GM21360 (cell line): ENCODE measurements around the gene RAD23B.

Experiments
- ATAC-seq: cut with Tn5 transposase; IDR thresholded peaks from one replicate; pipeline ENCODE4 v1.9.1; 2021; ENCODE audit warnings: mild to moderate bottlenecking, moderate library complexity; ENCODE audit not compliant: unreplicated experiment

RAD23B gene

GRCh38 chr9:107268560-107268959 lies 14.5 kb upstream of the RAD23B start:
- ATAC-seq, result no peak

DNA sequence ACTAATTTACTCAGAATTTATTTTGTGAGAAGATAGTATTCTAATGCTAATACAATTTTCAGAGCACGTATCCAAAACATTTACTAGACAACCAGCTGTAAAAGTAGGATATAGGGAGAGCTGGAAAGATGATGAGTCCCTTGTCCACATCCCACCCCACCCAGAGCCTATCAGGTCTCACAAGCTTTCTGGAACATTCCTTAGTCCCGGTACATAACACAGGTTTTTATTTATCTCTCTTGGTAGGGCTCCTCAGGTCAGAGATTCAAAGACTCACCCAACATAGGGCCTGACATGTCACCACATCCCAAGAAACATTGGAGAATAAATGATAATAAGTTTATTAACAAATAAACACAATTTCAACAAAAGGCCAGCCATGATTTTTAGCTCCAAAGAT lies 13.8 kb upstream of the RAD23B start:
- no peak for ATAC-seq

- ATAC-seq, result no peak
Measured at GRCh38 chr9:107269681-107270080, 13.4 kb upstream of the RAD23B start.

GRCh38 chr9:107270082-107270481 lies 13.0 kb upstream of the RAD23B start:
- no peak for ATAC-seq

DNA sequence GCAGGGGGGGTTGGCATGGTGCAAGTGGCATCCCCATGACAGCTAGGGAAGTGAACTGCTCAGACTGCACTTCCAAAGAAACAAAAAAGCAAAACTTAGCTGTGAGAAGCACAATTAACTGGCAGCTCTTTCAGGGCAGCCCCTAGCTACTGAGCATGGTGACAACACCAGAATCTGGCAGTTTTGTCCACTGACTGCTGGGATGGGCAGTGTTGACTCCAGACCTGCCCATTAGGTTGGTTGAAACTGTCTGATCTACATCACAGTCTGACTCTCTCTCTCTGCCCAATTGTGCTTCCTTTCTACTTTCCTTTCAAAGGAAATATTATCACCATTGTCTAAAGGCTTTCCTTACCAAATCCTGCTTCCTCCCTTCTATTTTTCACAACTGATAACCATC lies 12.5 kb upstream of the RAD23B start:
- no peak for ATAC-seq

- peak; percentile 12 for ATAC-seq
Measured at GRCh38 chr9:107273634-107274033, 9.4 kb upstream of the RAD23B start.

DNA sequence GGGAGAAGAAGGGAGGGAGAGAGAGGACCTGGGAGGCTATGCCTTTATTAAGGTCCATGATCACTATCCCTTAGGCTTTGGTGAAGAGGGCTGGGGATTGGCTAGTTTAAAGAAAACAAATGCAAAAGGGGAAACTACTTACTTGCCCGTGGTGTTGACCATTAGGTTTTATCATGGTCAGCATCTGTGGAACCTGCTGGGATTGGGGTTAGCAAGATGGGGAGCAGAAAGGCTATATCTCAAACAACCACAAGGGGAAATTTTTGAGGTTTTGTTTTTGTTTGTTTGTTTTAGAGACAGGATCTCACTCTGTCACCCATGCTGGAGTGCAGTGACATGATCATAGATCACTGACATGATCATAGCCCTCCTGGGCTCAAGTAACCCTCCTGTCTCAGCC lies 9.0 kb upstream of the RAD23B start:
- peak; percentile 88 for ATAC-seq

DNA sequence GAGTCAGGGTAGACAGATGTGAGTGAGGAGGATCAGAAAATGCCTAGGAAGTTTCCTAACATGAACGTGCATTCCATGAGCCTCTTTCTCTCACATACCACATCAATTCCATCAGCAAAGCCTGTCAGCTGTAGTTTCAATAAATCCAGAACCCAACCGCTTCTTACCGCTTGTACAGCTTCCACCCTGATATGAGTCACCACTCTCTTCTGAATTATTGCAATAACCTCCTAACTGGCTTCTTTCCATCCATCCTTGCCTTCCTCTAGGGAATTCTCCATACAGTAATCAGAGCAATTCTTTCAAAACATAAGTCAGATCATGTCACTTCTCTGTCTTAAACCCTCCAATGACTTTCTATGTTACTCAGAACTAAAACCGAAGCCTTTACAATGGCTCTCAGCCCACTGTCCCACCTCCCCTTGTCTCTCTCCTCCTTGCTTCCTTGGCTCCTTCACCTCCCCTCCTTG lies 8.1 kb upstream of the RAD23B start:
- no peak for ATAC-seq

DNA sequence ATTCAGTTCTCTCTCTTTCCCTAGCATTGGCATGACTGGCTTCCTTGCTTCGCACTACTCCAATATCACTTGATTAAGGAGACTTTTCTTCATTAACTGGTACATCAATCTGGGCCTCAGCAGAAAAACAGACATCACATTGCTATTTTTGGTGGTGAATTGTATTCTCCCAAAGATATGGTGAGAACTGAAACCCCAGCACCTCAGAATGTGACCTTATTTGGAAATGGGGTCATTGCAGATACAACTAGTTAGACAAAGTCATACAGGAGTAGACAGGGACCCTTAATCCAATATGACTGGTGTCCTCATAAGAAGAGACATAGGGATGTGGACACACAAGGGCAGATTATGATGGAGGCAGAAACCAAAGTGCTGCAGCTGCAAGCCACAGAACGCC lies 7.5 kb upstream of the RAD23B start:
- ATAC-seq, result no peak

- no peak for ATAC-seq
Measured at GRCh38 chr9:107276966-107277710, 5.9 kb upstream of the RAD23B start.

GRCh38 chr9:107277801-107278200 lies 5.3 kb upstream of the RAD23B start:
- no peak for ATAC-seq

DNA sequence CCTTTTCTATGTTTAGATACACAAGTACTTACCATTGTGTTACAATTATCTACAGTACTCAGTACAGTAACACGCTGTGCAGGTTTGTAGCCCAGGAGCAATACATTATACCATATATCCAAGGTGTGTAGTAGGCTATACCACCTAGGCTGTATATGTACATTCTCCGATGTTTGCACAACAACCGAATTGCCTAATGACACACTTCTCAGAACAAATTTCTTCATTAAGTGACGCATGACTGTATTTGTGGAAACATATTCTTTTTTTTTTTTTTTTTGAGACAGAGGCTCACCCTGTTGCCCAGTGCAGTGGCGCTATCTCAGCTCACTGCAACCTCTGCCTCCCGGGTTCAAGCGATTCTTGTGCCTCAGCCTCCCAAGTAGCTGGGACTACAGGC lies 4.0 kb upstream of the RAD23B start:
- no peak for ATAC-seq

DNA sequence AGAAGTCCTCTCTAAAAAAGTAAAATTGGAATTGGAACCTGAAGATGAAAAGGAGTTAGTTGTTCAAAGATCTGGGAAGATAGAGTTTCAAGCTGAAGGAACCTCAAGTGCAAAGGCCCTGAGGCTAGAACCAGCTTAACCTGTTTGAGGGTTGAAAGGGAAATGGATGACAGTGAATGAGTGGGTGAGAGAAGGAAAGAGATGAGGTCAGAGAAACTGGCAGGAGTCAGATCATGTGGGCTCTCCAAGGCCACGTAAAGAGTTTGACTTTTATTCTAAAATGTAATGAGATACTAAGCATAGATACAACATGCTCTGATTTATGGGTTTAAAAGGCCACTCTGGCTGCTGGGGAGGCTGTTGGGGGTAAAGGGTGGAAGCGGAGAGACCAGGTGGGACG lies 2.5 kb upstream of the RAD23B start:
- ATAC-seq, result no peak

DNA sequence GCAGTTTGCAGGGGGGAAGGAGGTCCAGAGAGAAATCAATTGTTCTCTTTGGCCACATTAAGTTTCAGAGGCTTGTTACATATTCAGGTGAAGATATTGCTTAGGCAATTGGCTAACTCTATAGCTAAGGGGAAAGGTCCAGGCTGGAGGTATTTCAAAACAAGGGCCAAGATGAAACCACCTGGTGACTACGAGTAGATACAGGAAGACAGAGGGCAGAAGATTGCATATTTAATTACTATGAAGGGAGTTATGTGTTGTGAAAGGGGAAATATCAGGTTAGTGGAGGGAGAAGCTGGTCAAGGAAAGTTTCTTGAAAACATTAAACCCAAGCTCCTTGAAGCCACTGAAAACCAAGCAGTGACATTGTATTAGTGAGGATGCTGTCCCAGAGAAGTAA lies 1.9 kb upstream of the RAD23B start:
- ATAC-seq, result no peak

- no peak for ATAC-seq
Measured at GRCh38 chr9:107281922-107282667, 984 bp upstream of the RAD23B start.

GRCh38 chr9:107283623-107284616 lies 841 bp downstream of the RAD23B start:
- ATAC-seq, result peak; percentile 36

GRCh38 chr9:107284636-107285035 lies 1.6 kb downstream of the RAD23B start:
- no peak for ATAC-seq

DNA sequence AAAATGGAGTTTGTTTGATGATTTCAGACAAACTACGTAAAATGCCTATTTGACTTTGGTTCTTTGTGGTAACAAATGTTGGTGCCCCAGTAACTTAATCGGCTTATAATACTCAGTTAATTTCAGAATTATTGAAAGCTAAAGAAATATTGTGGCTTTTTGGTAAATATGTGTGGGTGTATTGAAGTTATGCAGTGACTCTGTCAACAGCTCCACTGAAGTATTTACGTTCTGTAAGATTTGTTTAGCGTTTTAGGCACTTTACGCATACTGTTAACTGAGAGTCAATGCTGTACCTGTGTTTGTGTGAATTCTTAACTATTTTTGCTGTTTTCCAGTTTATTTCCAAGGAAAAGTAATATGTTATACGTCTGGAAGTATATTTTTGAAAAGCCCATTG lies 2.2 kb downstream of the RAD23B start:
- ATAC-seq, result no peak

DNA sequence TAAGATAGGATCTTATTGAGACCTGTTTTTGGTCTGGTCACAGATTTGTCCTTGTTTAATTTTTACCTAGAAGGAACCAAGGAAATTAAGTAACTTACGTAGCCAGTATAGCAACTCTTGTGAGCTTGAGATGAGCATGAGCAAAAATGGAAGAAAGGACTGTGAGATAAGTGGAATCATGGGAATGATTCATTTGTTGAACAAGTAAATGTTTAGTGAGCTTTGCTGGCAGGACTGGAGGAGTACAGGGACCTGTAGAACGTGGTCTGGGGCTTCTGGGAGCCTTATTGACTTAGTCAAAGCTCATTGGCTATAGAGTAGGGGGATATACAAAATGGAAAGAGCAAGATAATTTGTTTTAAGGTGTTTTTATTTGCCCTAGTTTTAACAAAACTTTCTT lies 3.0 kb downstream of the RAD23B start:
- no peak for ATAC-seq

- no peak for ATAC-seq
Measured at GRCh38 chr9:107288701-107289100, 5.6 kb downstream of the RAD23B start.

- ATAC-seq, result no peak
Measured at GRCh38 chr9:107290619-107291018, 7.5 kb downstream of the RAD23B start.
